ENCODE measurements around the gene OCSTAMP. TPM values are rescaled to one million over a fixed set of nuclear protein-coding genes. Genes with fewer than 3 reads are reported as not detected.

Gene OCSTAMP
- total RNA-seq, 3 donors from 2014 or later, result 0.32 TPM; not detected in 2

- intact Hi-C loops (cut with DNase I; ENCODE audit: low total_unique reads), result no loop called here
- TF ChIP-seq CTCF (IDR thresholded peaks at IDR 0.05) (no peak), POLR2AphosphoS5 (IDR thresholded peaks at IDR 0.05) (no peak), POLR2A (IDR thresholded peaks at IDR 0.05) (no peak)
- no peaks in the 10 kb centered on the region for H3K36me3 ChIP-seq
- no peaks in the 10 kb centered on the region for H3K27me3 ChIP-seq
- H3K27ac ChIP-seq, result no peak overlapping the region
- DNase-seq (ENCODE audit: low spot score in 2 of 2), result no peak
- no peaks in the 10 kb centered on the region for H3K4me1 ChIP-seq
- no peaks in the 10 kb centered on the region for H3K9me3 ChIP-seq
- H3K4me3 ChIP-seq, result no peak overlapping the region
Observed at GRCh38 chr20:46573234-46573633, 22.8 kb upstream of the OCSTAMP start.

GRCh38 chr20:46572790-46573189, 22.3 kb upstream of the OCSTAMP start:
- TF ChIP-seq CTCF (IDR thresholded peaks at IDR 0.05) (no peak), POLR2A (IDR thresholded peaks at IDR 0.05) (no peak), POLR2AphosphoS5 (IDR thresholded peaks at IDR 0.05) (no peak)
- intact Hi-C loops (cut with DNase I; ENCODE audit: low total_unique reads), result no loop called here

GRCh38 chr20:46572153-46572552, 21.7 kb upstream of the OCSTAMP start:
- Histone ChIP-seq H3K27me3 (no peaks in the 10 kb centered on the region), H3K9me3 (no peaks in the 10 kb centered on the region), H3K4me1 (no peaks in the 10 kb centered on the region), H3K27ac (no peak overlapping the region), H3K36me3 (no peaks in the 10 kb centered on the region), H3K4me3 (no peak overlapping the region)
- no peak for DNase-seq (ENCODE audit: low spot score in 2 of 2)
- intact Hi-C loops (cut with DNase I; ENCODE audit: low total_unique reads), result no loop called here
- no peak for TF ChIP-seq POLR2A (IDR thresholded peaks at IDR 0.05)
- no peak for TF ChIP-seq CTCF (IDR thresholded peaks at IDR 0.05)
- TF ChIP-seq POLR2AphosphoS5 (IDR thresholded peaks at IDR 0.05), result no peak

More at GRCh38 chr20:46572790-46573189, 22.3 kb upstream of the OCSTAMP start:
- Histone ChIP-seq H3K27me3 (no peaks in the 10 kb centered on the region), H3K27ac (no peak overlapping the region), H3K36me3 (no peaks in the 10 kb centered on the region), H3K9me3 (no peaks in the 10 kb centered on the region), H3K4me3 (no peak overlapping the region), H3K4me1 (no peaks in the 10 kb centered on the region)
- no peak for DNase-seq (ENCODE audit: low spot score in 2 of 2)

GRCh38 chr20:46571418-46571817, 21.0 kb upstream of the OCSTAMP start:
- Histone ChIP-seq H3K27ac (no peak overlapping the region), H3K36me3 (no peaks in the 10 kb centered on the region), H3K4me3 (no peak overlapping the region), H3K4me1 (no peaks in the 10 kb centered on the region), H3K9me3 (no peaks in the 10 kb centered on the region), H3K27me3 (no peaks in the 10 kb centered on the region)
- intact Hi-C loops (cut with DNase I; ENCODE audit: low total_unique reads), result no loop called here
- TF ChIP-seq CTCF (IDR thresholded peaks at IDR 0.05), result no peak
- no peak for DNase-seq (ENCODE audit: low spot score in 2 of 2)

GRCh38 chr20:46570956-46571355, 20.5 kb upstream of the OCSTAMP start:
- DNase-seq (ENCODE audit: low spot score in 2 of 2), result no peak
- no peaks in the 10 kb centered on the region for H3K27me3 ChIP-seq
- H3K27ac ChIP-seq, result no peak overlapping the region
- TF ChIP-seq POLR2AphosphoS5 (IDR thresholded peaks at IDR 0.05), result no peak
- H3K4me3 ChIP-seq, result no peak overlapping the region
- intact Hi-C loops (cut with DNase I; ENCODE audit: low total_unique reads), result no loop called here
- no peaks in the 10 kb centered on the region for H3K4me1 ChIP-seq
- no peaks in the 10 kb centered on the region for H3K9me3 ChIP-seq
- H3K36me3 ChIP-seq, result no peaks in the 10 kb centered on the region

- no peak overlapping the region for H3K4me3 ChIP-seq
- no peaks in the 10 kb centered on the region for H3K27me3 ChIP-seq
- H3K36me3 ChIP-seq, result no peaks in the 10 kb centered on the region
- H3K4me1 ChIP-seq, result no peaks in the 10 kb centered on the region
- intact Hi-C loops (cut with DNase I; ENCODE audit: low total_unique reads), result no loop called here
- TF ChIP-seq CTCF (IDR thresholded peaks at IDR 0.05) (no peak), POLR2A (IDR thresholded peaks at IDR 0.05) (no peak), POLR2AphosphoS5 (IDR thresholded peaks at IDR 0.05) (no peak)
- DNase-seq (ENCODE audit: low spot score in 2 of 2), result no peak
- H3K27ac ChIP-seq, result no peak overlapping the region
- no peaks in the 10 kb centered on the region for H3K9me3 ChIP-seq
Observed at GRCh38 chr20:46569961-46570360, 19.5 kb upstream of the OCSTAMP start.
